ENCODE data around the gene GOLPH3. TPM values are rescaled to one million over a fixed set of nuclear protein-coding genes. Genes with fewer than 3 reads are reported as not detected.
"Not testable (repeated sequence)": the region's sequence is repeated elsewhere in the genome, so short reads cannot be mapped to it uniquely, and the experiment has no call there.

GOLPH3 gene
- total and polyA plus RNA-seq, 11 donors: 20.3 to 73.4 (median 44.0) TPM

DNA sequence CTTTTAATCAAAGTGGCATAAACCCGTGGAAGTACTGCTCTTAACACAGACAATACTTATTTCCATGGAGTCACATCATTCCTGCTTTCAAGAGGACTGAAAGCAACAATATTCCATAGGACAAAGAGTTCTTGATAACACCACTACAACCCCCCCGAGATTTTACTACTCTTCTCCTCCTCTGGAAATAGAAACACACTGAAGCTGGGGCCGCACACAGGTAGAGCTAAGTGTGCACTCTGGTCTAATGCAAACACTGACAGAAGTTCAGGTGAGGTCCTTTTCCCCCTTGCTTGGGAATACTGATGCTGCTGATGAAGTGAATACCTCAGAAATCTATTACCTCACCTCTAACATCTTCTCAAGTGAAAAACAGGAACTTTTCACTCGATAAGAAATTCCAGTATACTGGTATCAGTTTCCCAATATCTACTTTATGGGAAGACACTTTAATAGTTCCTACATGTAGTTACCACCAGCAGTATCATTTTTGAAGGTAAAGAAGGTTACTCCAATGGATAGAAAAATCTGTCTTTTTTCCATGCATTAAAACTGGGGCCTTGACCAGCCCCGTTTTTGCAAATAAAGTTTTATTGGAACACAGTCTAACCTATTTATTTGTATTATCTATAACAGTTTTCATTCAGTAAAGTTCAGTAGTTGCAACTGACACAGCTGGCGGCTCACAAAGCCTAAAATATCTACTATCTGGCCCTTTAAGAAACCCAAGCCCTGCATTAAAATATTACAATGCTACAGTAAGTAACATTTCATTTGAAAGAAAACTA is 50.0 kb downstream of the GOLPH3 start:
- H3K27ac ChIP-seq: no peak overlapping the region
- ATAC-seq: peak in 3 of 4 donors; percentile 22 to 43 (median 31)
- H3K36me3 ChIP-seq: peaks cover 0 to 63% (median 49%) of the 10 kb centered on the region in 9 donors

DNA sequence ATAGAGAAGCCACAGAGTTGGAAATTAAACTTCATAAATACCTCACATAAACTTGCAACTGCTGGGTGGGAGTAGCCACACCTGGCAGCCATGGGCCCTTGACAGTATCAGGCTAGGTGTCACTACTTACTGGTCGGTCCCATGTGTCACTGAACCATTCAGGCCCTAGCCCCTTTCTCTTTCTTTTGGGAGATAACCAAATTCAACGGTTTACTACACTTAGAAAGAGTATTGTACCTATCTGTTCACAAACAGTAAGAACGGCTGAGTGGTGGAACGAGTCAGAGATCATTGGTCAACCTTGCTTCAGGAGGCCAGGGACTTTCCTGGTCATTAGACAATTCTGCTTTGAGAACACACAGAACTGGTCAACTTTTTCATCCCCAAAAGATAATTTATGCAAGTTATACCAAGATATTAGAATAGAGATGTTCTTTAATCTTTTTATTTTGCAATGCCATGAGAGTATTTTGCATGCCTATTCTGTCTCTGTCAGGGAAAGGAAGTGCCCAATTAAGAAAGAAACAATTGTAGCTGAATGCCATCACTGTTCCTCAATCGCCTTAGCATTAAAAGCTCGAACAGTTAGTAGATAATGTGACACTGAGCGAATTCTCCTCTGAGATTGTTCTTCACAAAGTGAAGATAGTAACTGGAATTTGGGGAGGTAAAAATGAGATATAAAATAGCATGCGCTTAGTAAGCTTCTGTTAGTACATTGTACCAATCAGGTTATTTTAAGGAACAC is 50.9 kb downstream of the GOLPH3 start:
- H3K27me3 ChIP-seq: no peaks in the 10 kb centered on the region
- intact Hi-C loops (cut with DNase I): no loop called here
- peaks cover 0 to 40% (median 23%) of the 10 kb centered on the region in 12 donors for H3K4me1 ChIP-seq
- ATAC-seq (peak in 3 of 4 donors; percentile 25 to 40 (median 40)), DNase-seq (no peak)
- peaks cover 0 to 65% (median 55%) of the 10 kb centered on the region in 9 donors for H3K36me3 ChIP-seq
- 61 to 72% (median 67%) methylated on average over 8 of the region's 8 CpGs for WGBS, 4 donors
- no peak overlapping the region for H3K4me3 ChIP-seq
- H3K9me3 ChIP-seq: no peaks in the 10 kb centered on the region
- H3K27ac ChIP-seq: no peak overlapping the region
- TF ChIP-seq, protein P1, sequence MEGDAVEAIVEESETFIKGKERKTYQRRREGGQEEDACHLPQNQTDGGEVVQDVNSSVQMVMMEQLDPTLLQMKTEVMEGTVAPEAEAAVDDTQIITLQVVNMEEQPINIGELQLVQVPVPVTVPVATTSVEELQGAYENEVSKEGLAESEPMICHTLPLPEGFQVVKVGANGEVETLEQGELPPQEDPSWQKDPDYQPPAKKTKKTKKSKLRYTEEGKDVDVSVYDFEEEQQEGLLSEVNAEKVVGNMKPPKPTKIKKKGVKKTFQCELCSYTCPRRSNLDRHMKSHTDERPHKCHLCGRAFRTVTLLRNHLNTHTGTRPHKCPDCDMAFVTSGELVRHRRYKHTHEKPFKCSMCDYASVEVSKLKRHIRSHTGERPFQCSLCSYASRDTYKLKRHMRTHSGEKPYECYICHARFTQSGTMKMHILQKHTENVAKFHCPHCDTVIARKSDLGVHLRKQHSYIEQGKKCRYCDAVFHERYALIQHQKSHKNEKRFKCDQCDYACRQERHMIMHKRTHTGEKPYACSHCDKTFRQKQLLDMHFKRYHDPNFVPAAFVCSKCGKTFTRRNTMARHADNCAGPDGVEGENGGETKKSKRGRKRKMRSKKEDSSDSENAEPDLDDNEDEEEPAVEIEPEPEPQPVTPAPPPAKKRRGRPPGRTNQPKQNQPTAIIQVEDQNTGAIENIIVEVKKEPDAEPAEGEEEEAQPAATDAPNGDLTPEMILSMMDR (IDR thresholded peaks at IDR 0.05): no peak
- TF ChIP-seq POLR2A (IDR thresholded peaks at IDR 0.05): no peak

More for the DNA sequence above, 50.0 kb downstream of the GOLPH3 start:
- DNase-seq: no peak
- intact Hi-C loops (cut with DNase I): no loop called here
- H3K9me3 ChIP-seq: no peaks in the 10 kb centered on the region
- WGBS, 4 donors: 64 to 69% (median 67%) methylated on average over 6 of the region's 6 CpGs
- H3K4me1 ChIP-seq: peaks cover 0 to 40% (median 25%) of the 10 kb centered on the region in 12 donors
- TF ChIP-seq, protein P1 (IDR thresholded peaks at IDR 0.05): no peak
- no peak for TF ChIP-seq POLR2A (IDR thresholded peaks at IDR 0.05)
- H3K4me3 ChIP-seq: no peak overlapping the region
- no peaks in the 10 kb centered on the region for H3K27me3 ChIP-seq

DNA sequence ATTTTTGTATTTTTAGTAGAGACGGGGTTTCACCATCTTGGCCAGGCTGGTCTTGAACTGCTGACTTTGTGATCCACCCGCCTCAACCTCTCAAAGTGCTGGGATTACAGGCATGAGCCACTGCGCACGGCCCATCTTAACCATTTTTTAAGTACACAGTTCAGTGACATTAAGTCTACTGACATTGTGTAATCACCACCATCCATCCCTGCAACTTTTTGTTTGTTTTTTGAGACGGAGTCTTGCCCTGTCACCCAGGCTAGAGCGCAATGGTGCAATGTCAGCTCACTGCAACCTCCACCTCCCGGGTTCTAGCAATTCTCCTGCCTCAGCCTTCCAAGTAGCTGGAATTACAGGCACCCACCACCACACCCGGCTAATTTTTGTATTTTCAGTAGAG is 55.2 kb downstream of the GOLPH3 start:
- H3K4me1 ChIP-seq: peaks cover 0 to 18% (median 7%) of the 10 kb centered on the region in 12 donors
- intact Hi-C loops (cut with DNase I); H3K27me3 ChIP-seq; H3K4me3 ChIP-seq; H3K9me3 ChIP-seq; ATAC-seq; H3K27ac ChIP-seq; DNase-seq: not testable (repeated sequence)
- WGBS, 4 donors: 97 to 99% (median 98%) methylated on average over 8 of the region's 8 CpGs
- peaks cover 0 to 70% (median 52%) of the 10 kb centered on the region in 9 donors for H3K36me3 ChIP-seq

DNA sequence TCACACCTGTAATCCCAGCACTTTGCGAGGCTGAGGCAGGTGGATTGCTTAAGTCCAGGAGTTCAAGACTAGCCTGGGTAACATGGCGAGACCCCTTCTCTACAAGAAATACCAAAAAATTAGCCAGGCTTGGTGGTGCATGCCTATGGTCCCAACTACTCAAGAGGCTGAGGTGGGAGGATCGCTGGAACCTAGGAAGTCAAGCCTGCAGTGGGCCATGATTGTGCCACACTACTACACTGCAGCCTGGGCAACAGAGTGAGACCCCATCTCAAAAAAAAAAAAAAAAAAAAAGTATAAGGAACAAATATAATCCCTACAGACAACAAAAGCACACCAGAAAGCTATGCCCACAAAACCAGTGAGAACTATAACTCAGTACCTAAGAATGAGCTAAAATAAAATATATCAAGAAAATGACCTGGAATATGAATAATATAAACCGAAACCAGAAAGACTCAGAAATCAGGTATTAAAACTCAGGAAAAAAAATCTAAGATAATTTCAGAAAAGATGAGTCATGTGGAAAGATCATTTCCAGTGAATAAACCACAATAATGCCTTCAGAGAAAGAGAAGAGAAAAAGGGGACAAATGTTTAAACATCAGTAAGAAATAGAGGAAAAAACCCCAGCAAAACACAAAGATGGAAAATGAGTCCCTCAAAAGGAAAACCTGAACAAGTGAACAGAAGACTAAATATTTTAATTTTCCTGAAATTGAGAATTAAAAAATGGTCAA is 57.4 kb downstream of the GOLPH3 start:
- ATAC-seq: no peak
- Histone ChIP-seq H3K27ac (no peak overlapping the region), H3K4me1 (peaks cover 0 to 13% (median 0%) of the 10 kb centered on the region in 12 donors), H3K36me3 (peaks cover 0 to 78% (median 66%) of the 10 kb centered on the region in 9 donors), H3K4me3 (no peak overlapping the region), H3K27me3 (no peaks in the 10 kb centered on the region), H3K9me3 (no peaks in the 10 kb centered on the region)
- no peak for DNase-seq
- TF ChIP-seq POLR2A (IDR thresholded peaks at IDR 0.05): no peak
- TF ChIP-seq, protein P1 (IDR thresholded peaks at IDR 0.05): no peak
- WGBS, 4 donors: 94 to 98% (median 98%) methylated on average over 4 of the region's 4 CpGs
- intact Hi-C loops (cut with DNase I): no loop called here
